SK-N-MC (cell line): ENCODE results near the gene PCGF3.

Experiments
- DNase-seq: peaks from one replicate; pipeline ENCODE4 v3.0.0-alpha.2; 2011; ENCODE audit warnings: low read depth, low spot score
- H3K27ac ChIP-seq: fragments of 200-600 bp; sonication (generic); 2 replicates; pipeline ENCODE4 v1.5.1; 2016; ENCODE audit warnings: mixed run types
- H3K36me3 ChIP-seq: fragments of 200-600 bp; sonication (generic); 2 replicates; pipeline ENCODE4 v1.6.1; 2017; ENCODE audit warnings: antibody characterized with exemption, low read length, mixed read lengths; ENCODE audit not compliant: insufficient read depth
- H3K4me3 ChIP-seq: fragments of 200-600 bp; sonication (generic); 2 replicates; pipeline ENCODE4 v1.5.1; 2016
- H3K9ac ChIP-seq: fragments of 200-600 bp; sonication (generic); 2 replicates; pipeline ENCODE4 v1.8.0; 2017; ENCODE audit warnings: mixed run types, mixed read lengths; ENCODE audit not compliant: insufficient read length
- H3K9me3 ChIP-seq: fragments of 200-600 bp; sonication (generic); 2 replicates; pipeline ENCODE4 v1.6.1; 2017; ENCODE audit warnings: low read depth, mild to moderate bottlenecking, antibody characterized with exemption, low read length, moderate library complexity, mixed read lengths
- EZH2 ChIP-seq: fragments of 200-600 bp; sonication (generic); IDR thresholded peaks from one replicate; pipeline ENCODE4 v1.6.1; 2017; ENCODE audit warnings: antibody characterized with exemption
- FOXP2 ChIP-seq: optimal IDR thresholded peaks from 2 replicates; pipeline ENCODE3; 2011; ENCODE audit warnings: mild to moderate bottlenecking, moderate library complexity; ENCODE audit not compliant: insufficient read depth; ENCODE audit errors: extremely low read length, control extremely low read depth
- POLR2AphosphoS5 ChIP-seq: IDR thresholded peaks from 2 replicates; pipeline ENCODE4 v1.6.1; 2012; ENCODE audit warnings: mild to moderate bottlenecking, low read depth, low read length, borderline replicate concordance

The PCGF3 gene

GRCh38 chr4:675036-675882 is 30.4 kb upstream of the PCGF3 start:
- TF ChIP-seq EZH2 = no peak
- no peak; the same call in 1 of the 2 replicates for TF ChIP-seq POLR2AphosphoS5
- no peak for TF ChIP-seq FOXP2
- no peak for DNase-seq
- Histone ChIP-seq H3K4me3 (peak overlapping the region; percentile 97), H3K9ac (peak overlapping the region; percentile 98), H3K27ac (peak overlapping the region; percentile 70), H3K9me3 (no peaks in the 10 kb centered on the region), H3K36me3 (peaks cover 26% of the 10 kb centered on the region)

GRCh38 chr4:675980-676870 is 29.4 kb upstream of the PCGF3 start:
- TF ChIP-seq FOXP2 (no peak), POLR2AphosphoS5 (no peak), EZH2 (no peak)
- no peak overlapping the region for H3K4me3 ChIP-seq
- H3K9me3 ChIP-seq = no peaks in the 10 kb centered on the region
- H3K27ac ChIP-seq = no peak overlapping the region; the same call in 1 of the 2 replicates
- peaks cover 20% of the 10 kb centered on the region for H3K36me3 ChIP-seq
- H3K9ac ChIP-seq = no peak overlapping the region
- DNase-seq = no peak

- no peaks in the 10 kb centered on the region for H3K9me3 ChIP-seq
- TF ChIP-seq EZH2 (no peak), POLR2AphosphoS5 (no peak), FOXP2 (no peak)
- H3K4me3 ChIP-seq = no peak overlapping the region
- no peak overlapping the region for H3K9ac ChIP-seq
- no peak for DNase-seq
- peaks cover 13% of the 10 kb centered on the region for H3K36me3 ChIP-seq
- H3K27ac ChIP-seq = no peak overlapping the region
These were observed 28.8 kb upstream of the PCGF3 start for GRCh38 chr4:676871-677235.

DNA sequence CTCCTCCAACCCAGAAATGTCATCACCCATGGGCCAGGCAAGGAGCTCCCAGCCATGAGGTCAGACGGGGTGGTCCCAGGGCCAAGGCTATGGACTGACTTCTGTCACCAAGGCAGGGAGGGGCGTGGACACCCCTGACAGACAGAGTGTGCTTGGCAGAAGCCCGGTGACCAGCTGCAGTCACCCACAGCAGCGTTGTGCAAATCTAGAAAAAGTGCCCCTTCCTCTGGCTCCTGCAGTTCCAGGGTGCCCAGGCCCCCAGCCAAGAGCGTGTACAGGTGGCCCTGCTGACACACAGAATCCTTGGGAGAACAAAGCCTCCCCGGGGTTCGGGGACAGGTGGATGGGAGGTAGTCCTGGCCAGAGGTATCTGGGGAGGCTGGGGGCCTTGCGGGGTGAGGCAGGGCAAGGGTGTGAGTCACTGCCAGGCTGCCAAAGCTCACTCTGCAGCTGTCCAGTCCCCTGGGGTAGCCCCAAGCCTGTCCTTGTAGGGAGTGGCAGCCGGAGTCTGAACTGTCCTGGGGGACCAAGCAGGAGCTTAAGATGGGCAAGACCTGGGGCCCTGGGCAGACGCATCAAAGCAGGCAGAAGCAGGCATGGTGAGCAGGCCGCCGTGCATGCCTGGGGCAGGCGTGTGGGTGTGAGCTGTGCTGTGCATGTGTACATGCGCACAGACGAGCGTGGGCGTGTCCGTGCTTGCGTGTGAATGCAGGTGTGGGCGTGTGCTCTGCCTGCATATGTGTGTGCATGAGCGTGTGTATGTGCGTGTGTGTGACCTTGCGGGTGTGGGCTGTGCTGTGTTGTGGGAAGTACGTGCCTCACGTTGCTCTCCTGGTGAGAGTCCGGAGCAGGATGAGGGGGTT is 28.0 kb upstream of the PCGF3 start:
- no peak overlapping the region for H3K27ac ChIP-seq
- TF ChIP-seq FOXP2 (no peak), EZH2 (no peak), POLR2AphosphoS5 (no peak)
- no peaks in the 10 kb centered on the region for H3K9me3 ChIP-seq
- no peak for DNase-seq
- peaks cover 5% of the 10 kb centered on the region for H3K36me3 ChIP-seq
- no peak overlapping the region for H3K9ac ChIP-seq
- no peak overlapping the region for H3K4me3 ChIP-seq

DNA sequence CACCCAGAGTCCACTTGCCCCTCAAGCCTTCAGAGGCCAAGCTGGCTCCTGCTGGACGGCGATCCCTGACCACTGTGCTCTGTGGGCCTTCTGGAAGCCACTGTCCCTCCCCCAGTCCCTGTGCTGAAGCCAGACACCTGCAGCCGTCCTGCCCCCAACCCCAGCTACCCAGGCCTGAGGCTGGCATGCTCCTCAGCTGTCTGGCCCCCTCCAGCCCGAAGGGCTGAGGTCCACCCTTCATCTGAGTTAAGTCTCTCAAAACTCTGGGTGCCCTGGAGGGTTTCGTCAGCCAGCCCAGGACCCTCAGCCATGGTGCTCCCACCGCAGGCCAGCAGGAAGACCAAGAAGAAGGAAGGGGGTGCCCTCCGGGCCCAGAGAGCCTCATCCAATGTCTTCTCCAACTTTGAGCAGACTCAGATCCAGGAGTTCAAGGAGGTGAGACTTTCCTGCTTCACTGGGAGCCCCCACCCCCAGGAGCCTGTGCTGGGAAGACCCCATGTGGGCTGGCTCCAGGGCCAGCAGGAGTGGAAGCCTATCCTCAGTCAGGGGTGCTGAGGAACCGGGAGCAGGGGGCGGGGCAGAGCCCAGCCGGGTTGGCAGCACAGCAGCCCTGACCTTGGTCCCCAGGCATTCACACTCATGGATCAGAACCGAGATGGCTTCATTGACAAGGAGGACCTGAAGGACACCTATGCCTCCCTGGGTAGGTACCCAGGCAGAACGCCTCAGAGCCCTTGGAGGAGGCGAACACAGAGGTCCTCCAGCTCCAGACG is 27.1 kb upstream of the PCGF3 start:
- H3K9ac ChIP-seq = no peak overlapping the region
- no peak for TF ChIP-seq POLR2AphosphoS5
- TF ChIP-seq FOXP2 = no peak
- no peak for TF ChIP-seq EZH2
- H3K27ac ChIP-seq = no peak overlapping the region
- H3K9me3 ChIP-seq = no peaks in the 10 kb centered on the region
- H3K36me3 ChIP-seq = no peaks in the 10 kb centered on the region
- no peak overlapping the region for H3K4me3 ChIP-seq
- DNase-seq = no peak

DNA sequence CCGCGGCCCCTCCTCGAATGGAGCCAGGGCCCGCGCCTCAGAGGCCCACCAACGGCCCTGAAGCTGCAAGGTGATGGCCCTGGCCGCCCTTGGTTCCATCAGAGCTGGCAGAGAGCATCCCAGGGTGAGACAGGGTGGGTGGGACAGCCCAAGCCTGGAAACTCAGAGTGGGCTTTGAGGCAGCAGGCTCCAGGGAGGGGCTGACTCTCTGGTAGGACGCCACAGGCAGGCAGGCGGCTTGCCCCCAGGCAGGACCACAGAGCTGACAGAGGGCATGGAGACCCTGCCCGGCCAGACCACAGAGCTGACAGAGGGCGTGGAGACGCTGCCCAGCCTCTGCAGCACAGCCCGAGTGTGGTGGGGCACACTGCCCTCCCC is 26.5 kb upstream of the PCGF3 start:
- no peaks in the 10 kb centered on the region for H3K9me3 ChIP-seq
- H3K9ac ChIP-seq = no peak overlapping the region
- H3K36me3 ChIP-seq = no peaks in the 10 kb centered on the region
- H3K4me3 ChIP-seq = no peak overlapping the region
- no peak for DNase-seq
- TF ChIP-seq POLR2AphosphoS5 = no peak
- no peak for TF ChIP-seq EZH2
- no peak for TF ChIP-seq FOXP2
- no peak overlapping the region for H3K27ac ChIP-seq

GRCh38 chr4:679629-680028 is 26.0 kb upstream of the PCGF3 start:
- Histone ChIP-seq H3K9ac (no peak overlapping the region), H3K36me3 (no peaks in the 10 kb centered on the region), H3K9me3 (no peaks in the 10 kb centered on the region), H3K27ac (no peak overlapping the region), H3K4me3 (no peak overlapping the region)
- no peak for DNase-seq
- no peak for TF ChIP-seq POLR2AphosphoS5

DNA sequence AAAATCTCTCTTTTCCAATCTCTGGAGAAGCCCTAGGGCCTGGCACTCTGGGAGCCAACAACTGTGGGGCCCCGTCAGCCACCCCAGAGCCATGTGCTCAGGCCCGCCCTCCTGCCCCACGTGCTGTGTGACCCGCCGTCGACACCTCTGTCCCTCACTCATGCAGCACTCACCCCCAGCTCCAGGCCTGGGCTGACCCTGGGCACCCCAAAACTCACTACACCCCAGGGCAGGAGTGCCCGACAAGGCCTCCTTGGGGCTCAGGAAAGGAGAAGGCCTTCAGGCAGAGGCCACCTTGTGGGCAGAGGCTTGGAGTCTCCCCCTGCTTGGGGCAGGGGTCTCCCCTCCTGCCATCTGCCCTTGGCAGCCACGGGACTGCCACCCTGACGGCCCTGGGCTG is 25.5 kb upstream of the PCGF3 start:
- no peak for DNase-seq
- no peak overlapping the region for H3K4me3 ChIP-seq
- no peak for TF ChIP-seq POLR2AphosphoS5
- TF ChIP-seq FOXP2 = no peak
- TF ChIP-seq EZH2 = no peak
- no peaks in the 10 kb centered on the region for H3K36me3 ChIP-seq
- H3K9me3 ChIP-seq = no peaks in the 10 kb centered on the region
- no peak overlapping the region for H3K9ac ChIP-seq
- no peak overlapping the region for H3K27ac ChIP-seq
